Mesendoderm (in vitro differentiated cells): Measurements from ENCODE around the gene PCSK5.
"Not testable (repeated sequence)": the region's sequence is repeated elsewhere in the genome, so short reads cannot be mapped to it uniquely, and the experiment has no call there.

Experiments used
- DNase-seq: peaks from one replicate; pipeline ENCODE4 v3.0.0; 2013
- H2AK5ac ChIP-seq: 2 replicates; pipeline ENCODE4 v1.6.1; 2013; ENCODE audit warnings: low read length, inconsistent platforms
- H2BK120ac ChIP-seq: 2 replicates; pipeline ENCODE4 v1.6.1; 2013; ENCODE audit warnings: low read depth, mild to moderate bottlenecking, low read length, moderate library complexity, mixed read lengths
- H2BK15ac ChIP-seq: replicated peaks from 2 replicates; pipeline ENCODE4 v1.6.1; 2013; ENCODE audit warnings: low read depth, mild to moderate bottlenecking, moderate library complexity
- H2BK5ac ChIP-seq: 2 replicates; pipeline ENCODE4 v1.6.1; 2013; ENCODE audit warnings: low read length, inconsistent platforms
- H3K18ac ChIP-seq: 2 replicates; pipeline ENCODE4 v1.6.1; 2013; ENCODE audit warnings: mild to moderate bottlenecking, low read length, mixed read lengths
- H3K23ac ChIP-seq: one replicate; pipeline ENCODE4 v1.6.1; 2013; ENCODE audit warnings: low read length
- H3K27ac ChIP-seq: 2 replicates; pipeline ENCODE4 v1.5.1; 2013; ENCODE audit warnings: low read depth, mild to moderate bottlenecking, inconsistent platforms, low read length, moderate library complexity
- H3K27me3 ChIP-seq: 2 replicates; pipeline ENCODE4 v1.6.1; 2013; ENCODE audit warnings: low read length, control low read depth, mild to moderate bottlenecking, inconsistent platforms; ENCODE audit not compliant: insufficient read depth, poor library complexity
- H3K36me3 ChIP-seq: 2 replicates; pipeline ENCODE4 v1.6.1; 2013; ENCODE audit warnings: low read length, inconsistent platforms; ENCODE audit not compliant: control insufficient read depth, insufficient read depth
- H3K4ac ChIP-seq: one replicate; pipeline ENCODE4 v1.6.1; 2013; ENCODE audit warnings: low read depth, mild to moderate bottlenecking, low read length, moderate library complexity
- H3K4me1 ChIP-seq: 2 replicates; pipeline ENCODE4 v1.6.1; 2013; ENCODE audit warnings: low read depth, low read length, inconsistent platforms; ENCODE audit not compliant: control insufficient read depth
- H3K4me2 ChIP-seq: 2 replicates; pipeline ENCODE4 v1.6.1; 2013; ENCODE audit warnings: low read length
- H3K4me3 ChIP-seq: 2 replicates; pipeline ENCODE4 v1.5.1; 2013; ENCODE audit warnings: mild to moderate bottlenecking, low read length
- H3K56ac ChIP-seq: one replicate; pipeline ENCODE4 v1.6.1; 2013; ENCODE audit warnings: low read length
- H3K79me1 ChIP-seq: 2 replicates; pipeline ENCODE4 v1.6.1; 2013; ENCODE audit warnings: low read length, inconsistent platforms
- H3K79me2 ChIP-seq: 2 replicates; pipeline ENCODE4 v1.6.1; 2013; ENCODE audit warnings: mild to moderate bottlenecking, low read length; ENCODE audit not compliant: control insufficient read depth, insufficient read depth
- H3K9ac ChIP-seq: 2 replicates; pipeline ENCODE4 v1.6.1; 2013; ENCODE audit warnings: low read length, inconsistent platforms
- H4K5ac ChIP-seq: one replicate; pipeline ENCODE4 v1.6.1; 2013; ENCODE audit warnings: low read length
- H4K8ac ChIP-seq: one replicate; pipeline ENCODE4 v1.6.1; 2013; ENCODE audit warnings: low read depth, mild to moderate bottlenecking, control low read depth, low read length, moderate library complexity
- WGBS: extraction: QIAGEN DNeasy Blood & Tissue Kit; methylation state at CpG from one replicate; pipeline ENCODE4 v1.1.7; 2013; ENCODE audit warnings: low lambda C conversion rate, missing lambda C conversion rate; ENCODE audit not compliant: insufficient coverage; ENCODE audit errors: extremely low coverage; 5-methylcytosine and 5-hydroxymethylcytosine counted together

The PCSK5 gene

DNA sequence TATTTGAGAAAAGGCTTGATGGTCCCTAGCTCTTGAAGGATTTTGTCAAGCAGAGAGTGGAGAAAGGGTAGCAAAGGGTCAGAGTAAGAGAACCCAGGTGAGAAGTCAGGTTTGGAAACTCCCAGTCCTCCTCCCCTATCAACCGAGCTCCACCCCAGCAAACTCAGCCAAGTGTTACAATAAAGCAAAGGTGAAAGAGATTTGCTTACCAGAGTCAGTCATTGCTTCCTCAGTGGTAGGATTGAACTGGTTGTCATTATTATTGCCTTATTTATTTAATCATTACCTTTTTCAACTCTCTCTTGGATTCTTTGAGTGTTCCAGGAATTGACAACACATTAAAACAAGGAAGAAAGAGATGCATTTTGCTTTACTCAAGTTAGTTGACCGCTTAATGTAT, 423.3 kb downstream of the PCSK5 start:
- Histone ChIP-seq H2BK5ac (no peak overlapping the region), H4K5ac (no peak overlapping the region), H3K56ac (no peak overlapping the region), H3K23ac (no peak overlapping the region), H3K4me3 (no peak overlapping the region), H3K4ac (no peak overlapping the region), H3K4me1 (no peaks in the 10 kb centered on the region), H3K27me3 (no peaks in the 10 kb centered on the region), H2BK120ac (no peak overlapping the region), H3K27ac (no peak overlapping the region), H2AK5ac (no peak overlapping the region), H3K79me2 (no peaks in the 10 kb centered on the region), H3K4me2 (no peak overlapping the region), H2BK15ac (no peak overlapping the region), H3K36me3 (no peaks in the 10 kb centered on the region), H3K79me1 (no peaks in the 10 kb centered on the region), H3K18ac (no peak overlapping the region), H3K9ac (no peak overlapping the region), H4K8ac (no peak overlapping the region)
- no CpG with 5 or more reads among the region's 2 CpGs for WGBS
- DNase-seq, result no peak

DNA sequence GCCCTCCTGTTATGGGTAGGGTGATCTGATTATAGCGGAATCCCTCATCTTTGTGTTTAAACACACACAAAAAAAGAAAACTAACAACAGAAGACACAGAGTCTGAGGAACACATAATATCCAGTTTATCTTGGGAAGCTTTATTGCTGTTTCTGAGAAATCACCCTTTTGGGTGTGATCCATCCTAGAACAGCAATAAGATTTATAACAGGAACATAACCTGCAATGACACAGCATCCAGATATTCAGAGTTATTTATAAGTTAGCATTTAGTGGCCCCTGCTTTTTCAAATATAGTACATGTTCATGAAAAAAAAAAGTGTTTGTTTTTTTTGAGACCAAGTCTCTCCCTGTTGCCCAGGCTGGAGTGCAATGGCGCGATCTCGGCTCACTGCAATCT, 423.8 kb downstream of the PCSK5 start:
- H2BK120ac ChIP-seq, result no peak overlapping the region
- no peak overlapping the region for H2BK15ac ChIP-seq
- no peak overlapping the region for H2BK5ac ChIP-seq
- H3K9ac ChIP-seq, result no peak overlapping the region
- no CpG with 5 or more reads among the region's 4 CpGs for WGBS
- no peak overlapping the region for H3K4me2 ChIP-seq
- no peaks in the 10 kb centered on the region for H3K4me1 ChIP-seq
- no peaks in the 10 kb centered on the region for H3K79me1 ChIP-seq
- no peak for DNase-seq
- H2AK5ac ChIP-seq, result no peak overlapping the region
- no peaks in the 10 kb centered on the region for H3K36me3 ChIP-seq
- no peak overlapping the region for H3K18ac ChIP-seq
- H3K23ac ChIP-seq, result no peak overlapping the region
- no peaks in the 10 kb centered on the region for H3K79me2 ChIP-seq
- H3K56ac ChIP-seq, result no peak overlapping the region
- H3K4me3 ChIP-seq, result no peak overlapping the region
- no peak overlapping the region for H3K27ac ChIP-seq
- H4K8ac ChIP-seq, result no peak overlapping the region
- H3K4ac ChIP-seq, result no peak overlapping the region
- H3K27me3 ChIP-seq, result no peaks in the 10 kb centered on the region
- H4K5ac ChIP-seq, result no peak overlapping the region

DNA sequence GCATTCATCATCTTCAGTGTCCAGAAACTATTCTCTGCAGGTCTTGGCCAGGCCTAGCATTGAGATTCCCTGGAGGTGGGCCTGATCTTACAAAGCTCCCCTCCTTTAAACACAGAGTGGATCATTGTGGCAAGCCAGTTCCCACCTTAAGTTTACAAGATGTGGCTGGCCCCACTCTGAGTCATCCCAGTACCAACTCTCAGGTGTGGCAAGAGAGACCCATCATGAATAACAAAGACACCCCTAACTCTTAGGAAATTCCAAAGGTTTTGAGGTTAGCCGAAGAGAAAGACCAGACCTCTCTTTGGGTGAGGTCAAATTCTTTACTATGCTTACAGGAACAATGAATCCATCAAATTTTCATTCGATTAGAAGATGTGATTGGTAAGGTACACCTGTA, 425.6 kb downstream of the PCSK5 start:
- no CpG with 5 or more reads among the region's 2 CpGs for WGBS
- no peak overlapping the region for H3K9ac ChIP-seq

DNA sequence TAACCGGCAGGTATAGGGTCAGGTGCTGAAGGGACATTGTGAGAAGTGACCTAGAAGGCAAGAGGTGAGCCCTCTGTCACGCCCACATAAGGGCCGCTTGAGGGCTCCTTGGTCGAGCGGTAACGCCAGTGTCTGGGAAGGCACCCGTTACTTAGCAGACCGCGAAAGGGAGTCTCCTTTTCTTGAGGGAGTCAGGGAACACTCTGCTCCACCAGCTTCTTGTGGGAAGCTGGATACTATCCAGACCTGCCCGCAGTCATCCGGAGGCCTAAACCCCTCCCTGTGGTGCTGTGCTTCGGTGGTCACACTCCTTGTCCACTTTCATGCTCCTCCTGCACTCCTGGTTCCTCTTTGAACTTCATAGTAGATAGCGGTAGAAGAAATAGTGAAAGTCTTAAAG, 429.0 kb downstream of the PCSK5 start:
- H3K36me3 ChIP-seq, H3K23ac ChIP-seq, H4K5ac ChIP-seq, DNase-seq, H2BK15ac ChIP-seq, H3K79me2 ChIP-seq, H3K9ac ChIP-seq, H3K27me3 ChIP-seq, H3K79me1 ChIP-seq, H3K56ac ChIP-seq, H2BK120ac ChIP-seq, H3K18ac ChIP-seq, H3K4ac ChIP-seq, H2AK5ac ChIP-seq, H3K4me3 ChIP-seq, H3K4me2 ChIP-seq, H4K8ac ChIP-seq, H3K27ac ChIP-seq, H3K4me1 ChIP-seq, H2BK5ac ChIP-seq: not testable (repeated sequence)
- WGBS, result no CpG with 5 or more reads among the region's 13 CpGs

More for the DNA sequence above, 425.6 kb downstream of the PCSK5 start:
- Histone ChIP-seq H3K23ac (no peak overlapping the region), H3K4me2 (no peak overlapping the region), H3K27ac (no peak overlapping the region), H4K8ac (no peak overlapping the region), H3K56ac (no peak overlapping the region), H3K79me1 (no peaks in the 10 kb centered on the region), H4K5ac (no peak overlapping the region), H3K18ac (no peak overlapping the region), H3K4me3 (no peak overlapping the region), H3K79me2 (no peaks in the 10 kb centered on the region), H2AK5ac (no peak overlapping the region), H3K4ac (no peak overlapping the region), H3K27me3 (no peaks in the 10 kb centered on the region), H2BK15ac (no peak overlapping the region), H3K36me3 (no peaks in the 10 kb centered on the region), H3K4me1 (no peaks in the 10 kb centered on the region), H2BK5ac (no peak overlapping the region), H2BK120ac (no peak overlapping the region)
- DNase-seq, result no peak

DNA sequence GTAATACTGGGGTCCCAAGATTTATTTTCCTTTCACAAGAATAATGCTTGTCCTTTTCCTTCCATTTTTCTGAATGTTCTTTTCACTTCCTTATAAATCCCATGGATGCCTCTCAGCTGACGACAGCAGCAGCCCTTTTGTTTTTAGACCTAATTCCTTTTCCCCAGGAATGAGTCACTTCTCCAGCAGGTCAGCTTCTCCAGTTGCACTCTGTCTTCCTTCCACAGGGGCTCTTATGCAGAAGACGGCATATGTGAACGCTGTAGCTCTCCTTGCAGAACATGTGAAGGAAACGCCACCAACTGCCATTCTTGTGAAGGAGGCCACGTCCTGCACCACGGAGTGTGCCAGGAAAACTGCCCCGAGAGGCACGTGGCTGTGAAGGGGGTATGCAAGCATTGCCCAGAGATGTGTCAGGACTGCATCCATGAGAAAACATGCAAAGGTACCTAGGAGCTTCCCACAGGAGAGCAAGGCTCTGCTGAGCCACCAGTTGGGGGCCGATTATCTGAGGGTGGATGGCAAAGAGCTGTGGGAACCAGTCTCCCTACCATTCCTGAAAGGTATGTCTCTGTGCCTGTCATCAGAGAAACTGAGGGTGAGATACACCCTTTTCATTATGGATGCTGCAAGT, 430.8 kb downstream of the PCSK5 start:
- H3K4me1 ChIP-seq, result no peaks in the 10 kb centered on the region
- H3K18ac ChIP-seq, result no peak overlapping the region
- H3K79me1 ChIP-seq, result no peaks in the 10 kb centered on the region
- no peak overlapping the region for H3K27ac ChIP-seq
- H4K5ac ChIP-seq, result no peak overlapping the region
- H3K56ac ChIP-seq, result no peak overlapping the region
- no peak overlapping the region for H2BK120ac ChIP-seq
- H3K4me2 ChIP-seq, result no peak overlapping the region
- no peaks in the 10 kb centered on the region for H3K27me3 ChIP-seq
- H3K23ac ChIP-seq, result no peak overlapping the region
- no peaks in the 10 kb centered on the region for H3K36me3 ChIP-seq
- no peak overlapping the region for H4K8ac ChIP-seq
- H3K4ac ChIP-seq, result no peak overlapping the region
- H2AK5ac ChIP-seq, result no peak overlapping the region
- DNase-seq, result peak; percentile 69
- no peaks in the 10 kb centered on the region for H3K79me2 ChIP-seq
- H3K9ac ChIP-seq, result no peak overlapping the region
- H2BK5ac ChIP-seq, result no peak overlapping the region
- WGBS, result no CpG with 5 or more reads among the region's 9 CpGs
- no peak overlapping the region for H3K4me3 ChIP-seq
- no peak overlapping the region for H2BK15ac ChIP-seq

DNA sequence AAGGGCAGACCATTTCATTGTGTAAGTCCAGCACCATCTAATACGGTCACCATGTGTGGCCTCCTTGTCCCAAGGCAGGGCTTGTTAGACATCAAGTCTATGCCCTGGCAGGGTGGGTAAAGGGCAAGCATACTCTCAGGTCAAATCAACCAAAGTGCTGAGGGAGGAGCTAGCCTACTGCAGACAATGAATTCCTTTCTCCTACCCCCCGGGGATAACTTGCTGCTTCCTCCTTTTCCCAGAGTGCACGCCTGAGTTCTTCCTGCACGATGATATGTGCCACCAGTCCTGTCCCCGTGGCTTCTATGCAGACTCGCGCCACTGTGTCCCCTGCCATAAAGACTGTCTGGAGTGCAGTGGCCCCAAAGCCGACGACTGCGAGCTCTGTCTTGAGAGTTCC, 432.3 kb downstream of the PCSK5 start:
- no peaks in the 10 kb centered on the region for H3K36me3 ChIP-seq
- no peaks in the 10 kb centered on the region for H3K4me1 ChIP-seq
- peak; percentile 37 for DNase-seq
- no peak overlapping the region for H4K8ac ChIP-seq
- no peak overlapping the region for H3K4me2 ChIP-seq
- H3K27me3 ChIP-seq, result no peaks in the 10 kb centered on the region
- H2BK15ac ChIP-seq, result no peak overlapping the region
- H3K4me3 ChIP-seq, result no peak overlapping the region
- no peaks in the 10 kb centered on the region for H3K79me2 ChIP-seq
- no peak overlapping the region for H4K5ac ChIP-seq
- H2AK5ac ChIP-seq, result no peak overlapping the region
- no peaks in the 10 kb centered on the region for H3K79me1 ChIP-seq
- no peak overlapping the region for H3K27ac ChIP-seq
- no peak overlapping the region for H2BK120ac ChIP-seq
- H3K56ac ChIP-seq, result no peak overlapping the region
- H3K18ac ChIP-seq, result no peak overlapping the region
- no peak overlapping the region for H2BK5ac ChIP-seq
- no peak overlapping the region for H3K4ac ChIP-seq
- no CpG with 5 or more reads among the region's 10 CpGs for WGBS
- H3K23ac ChIP-seq, result no peak overlapping the region
- H3K9ac ChIP-seq, result no peak overlapping the region
